GM21723 (cell line): Measurements from ENCODE around the gene TOR1B.

Source experiments
- ATAC-seq: cut with Tn5 transposase; IDR thresholded peaks from one replicate; pipeline ENCODE4 v1.9.1; 2021; ENCODE audit warnings: mild to moderate bottlenecking, moderate library complexity; ENCODE audit not compliant: unreplicated experiment

Gene TOR1B

GRCh38 chr9:129812385-129812784 is 9.4 kb downstream of the TOR1B start:
- ATAC-seq, result no peak

GRCh38 chr9:129813661-129814060 is 10.7 kb downstream of the TOR1B start:
- no peak for ATAC-seq

GRCh38 chr9:129814432-129815223 is 11.6 kb downstream of the TOR1B start:
- ATAC-seq, result no peak

- no peak for ATAC-seq
These were observed 12.3 kb downstream of the TOR1B start for GRCh38 chr9:129815278-129815677.

GRCh38 chr9:129816501-129817435 is 13.8 kb downstream of the TOR1B start:
- ATAC-seq, result no peak

GRCh38 chr9:129822898-129823541 is 20.0 kb downstream of the TOR1B start:
- ATAC-seq, result no peak

GRCh38 chr9:129823542-129823934 is 20.6 kb downstream of the TOR1B start:
- ATAC-seq, result no peak

- peak; percentile 96 for ATAC-seq
These were observed 21.1 kb downstream of the TOR1B start, which contains the start of gene TOR1A for GRCh38 chr9:129823935-129824601. TOR1A (minus strand) TSS chr9:129824136; CDS start chr9:129824085, 51 bp downstream.

GRCh38 chr9:129826344-129826743 is 23.4 kb downstream of the TOR1B start:
- no peak for ATAC-seq

GRCh38 chr9:129826759-129827158 is 23.8 kb downstream of the TOR1B start:
- ATAC-seq, result no peak

GRCh38 chr9:129828051-129828450 is 25.1 kb downstream of the TOR1B start:
- ATAC-seq, result no peak

- no peak for ATAC-seq
These were observed 26.0 kb downstream of the TOR1B start for GRCh38 chr9:129828969-129829368.

- ATAC-seq, result no peak
These were observed 30.0 kb downstream of the TOR1B start for GRCh38 chr9:129832982-129833381.

- ATAC-seq, result peak; percentile 25
These were observed 31.6 kb downstream of the TOR1B start for GRCh38 chr9:129834489-129835127.

GRCh38 chr9:129835128-129835859 is 32.3 kb downstream of the TOR1B start, which contains the start of the genes C9orf78 and USP20:
C9orf78 (minus strand) TSS chr9:129835275; CDS start chr9:129835221, 54 bp downstream.
USP20 (plus strand) TSS chr9:129835458; CDS start chr9:129852556, 17,098 bp downstream.
- peak; percentile 87 for ATAC-seq

GRCh38 chr9:129835860-129836223 is 32.9 kb downstream of the TOR1B start:
- no peak for ATAC-seq

- ATAC-seq, result no peak
These were observed 33.5 kb downstream of the TOR1B start for GRCh38 chr9:129836311-129837007.

- ATAC-seq, result no peak
These were observed 35.8 kb downstream of the TOR1B start for GRCh38 chr9:129838707-129839259.
